Tibial artery (tissue), 4 donors: ENCODE measurements around the gene OR11H7.
"Not testable (repeated sequence)": the region's sequence is repeated elsewhere in the genome, so short reads cannot be mapped to it uniquely, and the experiment has no call there.

Experiments used
- DNase-seq, 2 donors: peaks; one replicate each; pipeline ENCODE4 v3.0.0-alpha.2; 2019
- H3K27ac ChIP-seq, 2 donors: fragments of 200-600 bp; sonication (generic) in 1 of 2; 1 replicate in 1 of 2; 2 replicates in 1 of 2; pipeline ENCODE4 v1.5.1; 2018 to 2019; ENCODE audit warnings: mild to moderate bottlenecking in 1 of 2
- H3K27me3 ChIP-seq, 2 donors: fragments of 200-600 bp; sonication (generic) in 1 of 2; one replicate each; pipeline versions ENCODE4 v1.5.1 to v1.6.0; 2016 to 2019
- H3K36me3 ChIP-seq, 3 donors: fragments of 200-600 bp; sonication (generic) in 2 of 3; one replicate each; pipeline ENCODE4 v1.5.1; 2016 to 2019; ENCODE audit warnings: mild to moderate bottlenecking in 2 of 3
- H3K4me1 ChIP-seq, 4 donors: fragments of 200-600 bp; sonication (generic) in 2 of 4; 1 replicate in 3 of 4; 2 replicates in 1 of 4; pipeline ENCODE4 v1.5.1; 2016 to 2019
- H3K4me3 ChIP-seq, 2 donors: fragments of 200-600 bp; sonication (generic) in 1 of 2; 1 replicate in 1 of 2; 2 replicates in 1 of 2; pipeline ENCODE4 v1.5.1; 2018 to 2019; ENCODE audit warnings: mild to moderate bottlenecking in 2 of 2
- H3K9me3 ChIP-seq, 3 donors: fragments of 200-600 bp; sonication (generic) in 1 of 3; one replicate each; pipeline ENCODE4 v1.5.1; 2016 to 2019
- CTCF ChIP-seq, 2 experiments: fragments of 200-600 bp in 1 of 2; fragments of 450-650 bp in 1 of 2; IDR thresholded peaks; one replicate each; pipeline ENCODE4 v1.5.1; 2017 to 2019; ENCODE audit warnings: antibody characterized with exemption in 2 of 2, mild to moderate bottlenecking in 1 of 2, moderate library complexity in 1 of 2
- intact Hi-C: fragments of 100-400 bp; cut with DNase I; formaldehyde crosslinking; loops from one replicate; pipeline ENCODE4 v1.15.0; 2023; ENCODE audit warnings: low total_unique reads

OR11H7 gene

GRCh38 chr14:20191396-20191795, 37.4 kb upstream of the OR11H7 start:
- Histone ChIP-seq H3K4me3 (no peak overlapping the region), H3K36me3 (no peaks in the 10 kb centered on the region), H3K4me1 (no peaks in the 10 kb centered on the region), H3K9me3 (no peaks in the 10 kb centered on the region), H3K27me3 (no peaks in the 10 kb centered on the region), H3K27ac (no peak overlapping the region)
- intact Hi-C loops = no loop called here
- DNase-seq = no peak
- TF ChIP-seq CTCF (IDR thresholded peaks at IDR 0.05) = no peak

GRCh38 chr14:20194101-20194500, 34.7 kb upstream of the OR11H7 start:
- no peaks in the 10 kb centered on the region for H3K4me1 ChIP-seq
- DNase-seq = no peak
- TF ChIP-seq CTCF (IDR thresholded peaks at IDR 0.05) = no peak
- no peaks in the 10 kb centered on the region for H3K27me3 ChIP-seq
- no peak overlapping the region for H3K4me3 ChIP-seq
- intact Hi-C loops = no loop called here
- H3K36me3 ChIP-seq = no peaks in the 10 kb centered on the region
- H3K27ac ChIP-seq = no peak overlapping the region
- no peaks in the 10 kb centered on the region for H3K9me3 ChIP-seq

GRCh38 chr14:20195170-20195569, 33.6 kb upstream of the OR11H7 start:
- intact Hi-C loops, H3K36me3 ChIP-seq, H3K27ac ChIP-seq, H3K27me3 ChIP-seq, H3K4me1 ChIP-seq, DNase-seq, H3K9me3 ChIP-seq, H3K4me3 ChIP-seq: not testable (repeated sequence)

- TF ChIP-seq CTCF (IDR thresholded peaks at IDR 0.05) = no peak
- H3K4me3 ChIP-seq = no peak overlapping the region
- H3K27ac ChIP-seq = no peak overlapping the region
- intact Hi-C loops = no loop called here
- no peaks in the 10 kb centered on the region for H3K27me3 ChIP-seq
- H3K9me3 ChIP-seq = no peaks in the 10 kb centered on the region
- H3K4me1 ChIP-seq = no peaks in the 10 kb centered on the region
- DNase-seq = no peak
- H3K36me3 ChIP-seq = no peaks in the 10 kb centered on the region
Measured at GRCh38 chr14:20195911-20196310, 32.9 kb upstream of the OR11H7 start.

DNA sequence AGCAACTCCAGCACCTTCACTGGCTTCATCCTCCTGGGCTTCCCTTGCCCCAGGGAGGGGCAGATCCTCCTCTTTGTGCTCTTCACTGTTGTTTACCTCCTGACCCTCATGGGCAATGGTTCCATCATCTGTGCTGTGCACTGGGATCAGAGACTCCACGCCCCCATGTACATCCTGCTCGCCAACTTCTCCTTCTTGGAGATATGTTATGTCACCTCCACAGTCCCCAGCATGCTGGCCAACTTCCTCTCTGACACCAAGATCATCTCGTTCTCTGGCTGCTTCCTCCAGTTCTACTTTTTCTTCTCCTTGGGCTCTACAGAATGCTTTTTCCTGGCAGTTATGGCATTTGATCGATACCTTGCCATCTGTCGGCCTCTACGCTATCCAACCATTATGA, 31.3 kb upstream of the OR11H7 start:
- no peak for TF ChIP-seq CTCF (IDR thresholded peaks at IDR 0.05)
- Histone ChIP-seq H3K4me3 (no peak overlapping the region), H3K27me3 (no peaks in the 10 kb centered on the region), H3K27ac (no peak overlapping the region), H3K9me3 (no peaks in the 10 kb centered on the region), H3K4me1 (no peaks in the 10 kb centered on the region), H3K36me3 (no peaks in the 10 kb centered on the region)
- intact Hi-C loops = no loop called here
- peak in 1 of 2 donors; percentile 34 for DNase-seq

- DNase-seq = no peak
- Histone ChIP-seq H3K27me3 (no peaks in the 10 kb centered on the region), H3K36me3 (no peaks in the 10 kb centered on the region), H3K9me3 (no peaks in the 10 kb centered on the region), H3K27ac (no peak overlapping the region), H3K4me1 (no peaks in the 10 kb centered on the region), H3K4me3 (no peak overlapping the region)
- no peak for TF ChIP-seq CTCF (IDR thresholded peaks at IDR 0.05)
- intact Hi-C loops = no loop called here
Measured at GRCh38 chr14:20198991-20199390, 29.8 kb upstream of the OR11H7 start.
